Midbrain (tissue), 1 donor: ENCODE measurements around the gene DERL2.
A peak's percentile ranks its signal among the peaks of the same experiment; 100 is the strongest.
"Not testable (repeated sequence)": the region's sequence is repeated elsewhere in the genome, so short reads cannot be mapped to it uniquely, and the experiment has no call there.

Experiments used
- DNase-seq: peaks from one replicate; lab custom pipeline; 2025; lab: John Stamatoyannopoulos, UW

DERL2 gene

GRCh38 chr17:5437721-5438317 lies 48.2 kb downstream of the DERL2 start:
- DNase-seq: no peak

- DNase-seq: peak; percentile 46
Observed at GRCh38 chr17:5435781-5436315, 50.1 kb downstream of the DERL2 start.

- DNase-seq: no peak
Observed at GRCh38 chr17:5434984-5435383, 51.0 kb downstream of the DERL2 start.

GRCh38 chr17:5431949-5432556 lies 53.9 kb downstream of the DERL2 start:
- no peak for DNase-seq

- DNase-seq: not testable (repeated sequence)
Observed at GRCh38 chr17:5431234-5431633, 54.7 kb downstream of the DERL2 start.

GRCh38 chr17:5430413-5430999 lies 55.5 kb downstream of the DERL2 start:
- DNase-seq: no peak

- DNase-seq: no peak
Observed at GRCh38 chr17:5429191-5429887, 56.6 kb downstream of the DERL2 start.

- no peak for DNase-seq
Observed at GRCh38 chr17:5425826-5426225, 60.2 kb downstream of the DERL2 start.

- no peak for DNase-seq
Observed at GRCh38 chr17:5424909-5425308, 61.1 kb downstream of the DERL2 start.

GRCh38 chr17:5422505-5422904 lies 63.5 kb downstream of the DERL2 start:
- no peak for DNase-seq
